ENCODE data around the gene PPARGC1A. TPM values are rescaled to one million over a fixed set of nuclear protein-coding genes. Genes with fewer than 3 reads are reported as not detected.

Gene PPARGC1A
- total and polyA plus RNA-seq, 10 of the 15 experiments (the other 5 are each of a cell fraction or from before 2014, with no cell fraction given): 0.01 to 0.05 (median 0.04) TPM; not detected in 7

- Histone ChIP-seq H3K4me1 (ENCODE audit: control insufficient read depth, insufficient read depth, low read length) (no peaks in the 10 kb centered on the region), H4K20me1 (ENCODE audit: control insufficient read depth, insufficient read depth) (no peaks in the 10 kb centered on the region), H3K27ac (ENCODE audit: control insufficient read depth, insufficient read depth) (no peak overlapping the region), H3K36me3 (ENCODE audit: control insufficient read depth in 2 of 2, insufficient read depth in 2 of 2, low read length in 1 of 2) (no peaks in the 10 kb centered on the region), H3K9ac (ENCODE audit: control insufficient read depth, insufficient read depth, low read length) (no peak overlapping the region), H3K4me3 (no peak overlapping the region), H2AFZ (ENCODE audit: control insufficient read depth, low read depth, low read length) (no peak overlapping the region), H3K27me3 (replicated peaks in 1 of 2; ENCODE audit: control insufficient read depth in 2 of 2, insufficient read depth in 2 of 2, low read length in 1 of 2) (no peaks in the 10 kb centered on the region), H3K79me2 (ENCODE audit: control insufficient read depth, insufficient read depth, low read length) (no peaks in the 10 kb centered on the region), H3K4me2 (ENCODE audit: control insufficient read depth, insufficient read depth) (no peak overlapping the region), H3K9me3 (replicated peaks; ENCODE audit: control insufficient read depth, insufficient read depth, low read length) (no peaks in the 10 kb centered on the region)
- ChIA-PET CTCF (no interaction called here), POLR2A (no interaction called here), SMC1A (ENCODE audit: uncharacterized antibody, unreplicated experiment) (no interaction called here), RAD21 (ENCODE audit: unreplicated experiment) (no interaction called here)
- TF ChIP-seq ZNF592 (IDR thresholded peaks at IDR 0.05) (no peak), TCF7 (IDR thresholded peaks at IDR 0.05; ENCODE audit: borderline replicate concordance) (no peak)
- ATAC-seq (no peak), DNase-seq (ENCODE audit: low read depth, low spot score) (no peak), FAIRE-seq (no peak)
- no TSS peak for BruUV-seq (replicated peaks)
- in situ Hi-C loops (cut with MboI) (no loop called here), intact Hi-C loops (cut with micrococcal nuclease; ENCODE audit: unreplicated experiment) (no loop called here)
- WGBS (ENCODE audit: insufficient coverage, insufficient replicate concordance, low lambda C conversion rate, missing lambda C conversion rate): 3% methylated on average over 3 of the region's 3 CpGs
Observed at GRCh38 chr4:23934915-23935314, 45.1 kb upstream of the PPARGC1A start.

- intact Hi-C loops (cut with micrococcal nuclease; ENCODE audit: unreplicated experiment): no loop called here
- Histone ChIP-seq H2AFZ (ENCODE audit: control insufficient read depth, low read depth, low read length) (no peak overlapping the region), H3K4me3 (no peak overlapping the region), H3K4me2 (ENCODE audit: control insufficient read depth, insufficient read depth) (no peak overlapping the region), H4K20me1 (ENCODE audit: control insufficient read depth, insufficient read depth) (no peaks in the 10 kb centered on the region), H3K79me2 (ENCODE audit: control insufficient read depth, insufficient read depth, low read length) (no peaks in the 10 kb centered on the region), H3K27me3 (replicated peaks in 1 of 2; ENCODE audit: control insufficient read depth in 2 of 2, insufficient read depth in 2 of 2, low read length in 1 of 2) (no peaks in the 10 kb centered on the region), H3K9ac (ENCODE audit: control insufficient read depth, insufficient read depth, low read length) (no peak overlapping the region), H3K36me3 (ENCODE audit: control insufficient read depth in 2 of 2, insufficient read depth in 2 of 2, low read length in 1 of 2) (no peaks in the 10 kb centered on the region), H3K4me1 (ENCODE audit: control insufficient read depth, insufficient read depth, low read length) (no peaks in the 10 kb centered on the region), H3K27ac (ENCODE audit: control insufficient read depth, insufficient read depth) (no peak overlapping the region), H3K9me3 (replicated peaks; ENCODE audit: control insufficient read depth, insufficient read depth, low read length) (no peaks in the 10 kb centered on the region)
- ChIA-PET RAD21 (ENCODE audit: unreplicated experiment) (no interaction called here), CTCF (no interaction called here), SMC1A (ENCODE audit: uncharacterized antibody, unreplicated experiment) (no interaction called here), POLR2A (no interaction called here)
- in situ Hi-C loops (cut with MboI): no loop called here
- no TSS peak for BruUV-seq (replicated peaks)
- ATAC-seq (no peak), FAIRE-seq (no peak), DNase-seq (ENCODE audit: low read depth, low spot score) (no peak)
- TF ChIP-seq MEF2B (IDR thresholded peaks at IDR 0.05; ENCODE audit: partially characterized antibody, poor library complexity, severe bottlenecking): no peak
- 40% methylated on average over 4 of the region's 4 CpGs for WGBS (ENCODE audit: insufficient coverage, insufficient replicate concordance, low lambda C conversion rate, missing lambda C conversion rate)
Observed at GRCh38 chr4:23934223-23934622, 44.4 kb upstream of the PPARGC1A start.
